SK-N-DZ (cell line): ENCODE results near the gene HS6ST2.

Experiments
- small RNA-seq, 2 experiments: library from RNA; depleted of rRNA; stranded (forward); fragments of <200 nt; gene quantifications; one replicate each; pipeline ENCODE3, GENCODE V24; 2014

HS6ST2 gene

Small RNA genes within 50 kb of the gene (small RNA-seq; reads per million reads assigned to genes)
- gene RNU6-98P (0.05 to 0.22 reads per million in 2 experiments), gene Z82205.1 (0 reads per million in 2 experiments)
